Adrenal gland (tissue), 12 donors: Measurements from ENCODE around the gene CEND1. TPM values are rescaled to one million over a fixed set of nuclear protein-coding genes. Genes with fewer than 3 reads are reported as not detected.

ENCODE experiments used
- DNase-seq, 7 donors: peaks; one replicate each; pipeline ENCODE4 v3.0.0-alpha.2; 2019 to 2020
- H3K27ac ChIP-seq, 5 donors: fragments of 200-600 bp; sonication (generic) in 4 of 5; 1 replicate in 3 of 5; 2 replicates in 2 of 5; pipeline versions ENCODE4 v1.5.1 to v1.8.0; 2016 to 2020; ENCODE audit warnings: mild to moderate bottlenecking in 1 of 5
- H3K27me3 ChIP-seq: fragments of 200-600 bp; 2 replicates; pipeline ENCODE4 v1.8.0; 2021
- H3K36me3 ChIP-seq, 2 donors: fragments of 200-600 bp; replicated peaks in 1 of 2; 1 replicate in 1 of 2; 2 replicates in 1 of 2; pipeline versions ENCODE4 v1.5.1 to v1.8.0; 2018 to 2022
- H3K4me1 ChIP-seq, 2 donors: fragments of 200-600 bp; replicated peaks in 1 of 2; 1 replicate in 1 of 2; 2 replicates in 1 of 2; pipeline versions ENCODE4 v1.5.1 to v1.8.0; 2018 to 2021
- H3K4me3 ChIP-seq, 4 donors: fragments of 200-600 bp; sonication (generic) in 3 of 4; one replicate each; pipeline ENCODE4 v1.5.1; 2016 to 2018
- H3K9me3 ChIP-seq, 3 donors: fragments of 200-600 bp; sonication (generic) in 1 of 3; replicated peaks in 1 of 3; 1 replicate in 2 of 3; 2 replicates in 1 of 3; pipeline versions ENCODE4 v1.5.1 to v1.8.0; 2016 to 2021
- POLR2A ChIP-seq, 2 donors: fragments of 450-650 bp; IDR thresholded peaks; one replicate each; pipeline ENCODE4 v1.6.1; 2017; ENCODE audit warnings: antibody characterized with exemption in 2 of 2, mild to moderate bottlenecking in 2 of 2, moderate library complexity in 1 of 2
- WGBS, 4 donors: extraction: QIAGEN DNeasy Blood & Tissue Kit in 2 of 4; methylation state at CpG; one replicate each; pipeline versions ENCODE4 v1.1.5 to v1.1.7; 2013 to 2017; 5-methylcytosine and 5-hydroxymethylcytosine counted together
- intact Hi-C, 2 donors: fragments of 100-400 bp; cut with DNase I; formaldehyde crosslinking; loops; one replicate each; pipeline versions ENCODE4 v1.14.1 to v1.15.0; 2022 to 2023
- polyA plus RNA-seq, 3 donors: library from polyadenylated mRNA; stranded (reverse); fragments of 200-250 nt in 2 of 3; fragments of 350-450 nt in 1 of 3; fragmentation: Illumina TruSeq in 1 of 3; extraction: RNeasy Lipid Tissue Mini Kit (QIAGEN cat#74804) in 1 of 3; gene quantifications; one replicate each; pipeline ENCODE4 v1.2.3, GENCODE V29; 2013 to 2014
- total RNA-seq, 9 donors: library from RNA; depleted of rRNA in 4 of 9; stranded (reverse); fragments of >200 nt in 4 of 9; fragments of 120-200 nt in 1 of 9; fragmentation: NEBNext Ultra II Directional in 1 of 9; extraction: Animal tissue kit (Norgen Biotek cat#: 25700) in 1 of 9; gene quantifications; one replicate each; pipeline versions ENCODE4 v1.1.0 to v1.2.4, GENCODE V29; 2013 to 2023
- TF ChIP-seq, protein P1 (sequence below), 6 experiments: fragments of 450-650 bp in 4 of 6; fragments of 200-600 bp in 2 of 6; sonication (generic) in 1 of 6; IDR thresholded peaks; 1 replicate in 5 of 6; 2 replicates in 1 of 6; pipeline versions ENCODE4 v1.5.1 to v1.8.0; 2016 to 2021; ENCODE audit warnings: antibody characterized with exemption in 6 of 6, mild to moderate bottlenecking in 2 of 6, moderate library complexity in 1 of 6
- donor health status: healthy with polysubstance abuse.
- donor health status: Bipolar disorder and iron deficiency.
- donor health status: DM: yes; HTN: yes; CAD: no.
- donor health status: DM: no; HTN: no; CAD: no.
- donor health status: DM: no; HTN: no; CAD: no.
- donor health status: DM: yes; HTN: yes; CAD: no.

The CEND1 gene
- total and polyA plus RNA-seq, 12 donors: 0.42 to 14.5 (median 3.0) TPM; not detected in 4

DNA sequence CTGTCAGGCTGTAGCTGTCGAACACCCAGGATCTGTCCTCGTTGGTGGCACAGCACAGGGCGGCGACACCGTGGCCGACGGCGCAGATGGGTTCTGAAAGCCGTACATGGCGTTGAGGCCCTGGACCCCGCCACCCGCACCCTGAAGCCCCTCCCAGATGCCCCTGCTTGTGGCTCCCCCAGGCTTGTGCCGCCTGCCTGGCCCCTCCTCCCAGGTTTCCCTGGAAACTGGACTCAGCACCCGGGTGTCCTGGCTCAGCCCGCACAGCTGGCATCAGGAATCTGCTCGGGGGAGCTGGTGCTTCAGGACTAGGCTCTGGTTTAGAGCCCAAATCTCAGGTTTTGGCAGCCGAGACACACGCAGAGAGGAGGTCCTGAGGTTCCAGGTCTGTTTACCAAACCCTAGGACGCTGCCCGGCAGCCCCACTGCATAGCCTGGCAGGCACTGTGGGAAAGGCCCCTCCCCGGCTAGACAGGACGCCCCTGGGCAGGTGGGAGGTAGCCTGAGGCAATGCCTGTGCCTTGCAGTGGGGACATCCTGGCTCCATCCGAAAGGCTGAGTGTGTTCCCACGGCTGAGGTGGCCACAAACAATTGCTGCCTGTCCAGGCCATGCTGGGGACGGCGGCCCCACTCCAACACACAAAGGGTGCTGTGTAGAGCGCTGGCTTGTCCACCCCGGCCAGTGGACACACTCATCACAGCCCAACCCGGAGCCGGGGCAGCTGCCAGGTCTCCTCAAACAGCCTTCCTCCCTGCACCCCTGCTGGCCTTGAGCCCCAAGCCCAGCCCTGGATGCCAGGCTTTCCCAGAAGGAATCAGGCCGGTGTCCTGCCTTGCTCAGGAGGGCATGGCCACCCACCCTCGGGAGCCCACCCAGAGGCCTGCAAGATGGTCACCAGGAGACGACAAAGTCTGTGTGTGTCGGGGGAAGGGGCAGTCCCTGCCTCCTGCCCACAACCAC, 17.2 kb downstream of the CEND1 start:
- TF ChIP-seq, protein P1, sequence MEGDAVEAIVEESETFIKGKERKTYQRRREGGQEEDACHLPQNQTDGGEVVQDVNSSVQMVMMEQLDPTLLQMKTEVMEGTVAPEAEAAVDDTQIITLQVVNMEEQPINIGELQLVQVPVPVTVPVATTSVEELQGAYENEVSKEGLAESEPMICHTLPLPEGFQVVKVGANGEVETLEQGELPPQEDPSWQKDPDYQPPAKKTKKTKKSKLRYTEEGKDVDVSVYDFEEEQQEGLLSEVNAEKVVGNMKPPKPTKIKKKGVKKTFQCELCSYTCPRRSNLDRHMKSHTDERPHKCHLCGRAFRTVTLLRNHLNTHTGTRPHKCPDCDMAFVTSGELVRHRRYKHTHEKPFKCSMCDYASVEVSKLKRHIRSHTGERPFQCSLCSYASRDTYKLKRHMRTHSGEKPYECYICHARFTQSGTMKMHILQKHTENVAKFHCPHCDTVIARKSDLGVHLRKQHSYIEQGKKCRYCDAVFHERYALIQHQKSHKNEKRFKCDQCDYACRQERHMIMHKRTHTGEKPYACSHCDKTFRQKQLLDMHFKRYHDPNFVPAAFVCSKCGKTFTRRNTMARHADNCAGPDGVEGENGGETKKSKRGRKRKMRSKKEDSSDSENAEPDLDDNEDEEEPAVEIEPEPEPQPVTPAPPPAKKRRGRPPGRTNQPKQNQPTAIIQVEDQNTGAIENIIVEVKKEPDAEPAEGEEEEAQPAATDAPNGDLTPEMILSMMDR (IDR thresholded peaks at IDR 0.05): no peak
- no peak for TF ChIP-seq POLR2A (IDR thresholded peaks at IDR 0.05)
- DNase-seq: peak; percentile 62 to 92 (median 84)
- 53 to 74% (median 55%) methylated on average over 16 to 34 of the region's 34 CpGs for WGBS, 4 donors
- H3K4me1 ChIP-seq: peaks cover 31 to 34% of the 10 kb centered on the region in 2 donors
- H3K27ac ChIP-seq: peak overlapping the region in 3 of 5 donors; percentile 40 to 69 (median 58)
- peaks cover 0 to 39% of the 10 kb centered on the region in 2 donors for H3K36me3 ChIP-seq
- H3K4me3 ChIP-seq: no peak overlapping the region
- H3K27me3 ChIP-seq: no peaks in the 10 kb centered on the region
- no peaks in the 10 kb centered on the region for H3K9me3 ChIP-seq
- intact Hi-C loops: no loop called here

DNA sequence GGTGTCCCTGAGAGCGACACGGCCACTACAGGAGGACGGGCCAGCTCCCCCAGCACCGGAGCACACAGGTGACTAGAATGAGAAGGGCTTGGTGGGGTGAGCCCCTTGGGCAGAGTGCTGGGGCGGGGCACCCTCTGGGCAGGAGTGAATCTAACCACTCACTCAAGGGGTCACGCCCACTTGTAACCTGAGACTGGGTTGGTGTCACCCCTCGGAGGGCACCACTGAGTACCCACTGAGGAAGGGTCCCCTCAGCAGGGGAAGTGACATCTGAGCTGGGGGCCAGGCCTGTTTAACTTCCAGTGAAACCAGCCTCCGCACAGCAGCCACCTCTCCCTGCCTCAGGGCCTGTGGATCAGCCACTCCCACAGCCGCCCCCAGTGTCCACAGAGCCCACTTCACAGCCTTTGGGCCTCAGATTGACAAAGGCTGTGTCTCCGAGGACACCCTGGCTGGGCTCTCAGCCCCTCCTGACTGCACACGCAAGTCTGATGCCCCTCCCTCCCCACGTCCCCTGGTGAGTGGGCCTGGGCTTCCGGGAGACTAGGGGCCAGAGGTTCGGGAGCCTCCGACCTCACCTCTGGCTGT, 18.2 kb downstream of the CEND1 start:
- Histone ChIP-seq H3K4me1 (peaks cover 30 to 33% of the 10 kb centered on the region in 2 donors), H3K9me3 (no peaks in the 10 kb centered on the region)

DNA sequence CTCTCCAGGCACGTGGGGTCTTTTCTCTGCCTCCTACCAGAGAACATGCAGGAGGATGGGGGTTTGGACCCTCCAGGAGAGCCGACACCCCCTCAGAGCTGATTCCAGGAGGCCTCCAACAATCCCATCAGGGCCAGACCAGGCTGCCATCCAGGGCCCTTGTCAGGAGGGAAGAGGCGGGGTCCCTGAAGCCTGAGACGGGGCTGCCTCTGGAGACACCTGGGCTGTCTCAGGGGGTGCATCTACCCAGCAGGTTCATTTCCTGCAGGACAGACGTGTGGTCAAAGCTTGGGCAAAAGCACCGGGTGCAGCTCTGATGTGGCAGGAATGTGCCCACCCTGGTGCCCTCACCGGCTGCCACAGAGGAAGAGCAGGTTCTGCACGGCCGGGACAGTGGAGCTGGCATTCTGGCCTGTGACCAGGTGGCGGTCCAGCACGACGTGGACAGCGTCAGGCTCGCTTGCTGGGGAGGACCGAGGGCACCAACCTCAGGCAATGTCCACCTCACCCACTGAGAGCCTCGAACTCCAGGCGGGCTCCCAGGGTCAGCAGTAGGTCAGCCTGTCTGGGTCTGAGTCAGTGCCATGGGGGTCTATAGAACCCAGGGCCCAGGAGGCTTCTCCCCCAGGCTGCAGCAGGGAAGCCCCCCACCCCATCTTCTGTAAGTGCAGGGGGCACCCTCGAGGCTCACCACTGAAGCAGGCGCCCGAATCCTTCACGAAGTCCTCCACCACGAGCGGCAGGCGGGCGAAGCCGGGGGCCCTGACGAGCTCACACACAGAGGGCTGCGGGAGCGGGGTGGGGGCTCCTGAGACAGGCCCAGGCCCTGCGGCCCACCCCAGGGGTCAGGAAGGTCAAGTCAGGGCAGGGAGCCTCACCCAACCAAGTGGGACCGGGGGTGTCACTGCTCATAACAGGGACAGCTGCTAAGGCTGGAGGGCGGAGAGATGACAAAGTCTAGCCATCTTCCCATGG, 19.0 kb downstream of the CEND1 start:
- intact Hi-C loops: no loop called here
- H3K27me3 ChIP-seq: no peaks in the 10 kb centered on the region
- peaks cover 0 to 56% of the 10 kb centered on the region in 2 donors for H3K36me3 ChIP-seq
- H3K27ac ChIP-seq: peak overlapping the region in 2 of 5 donors; percentile 62 to 71
- WGBS, 4 donors: 83 to 88% (median 86%) methylated on average over 5 to 32 of the region's 32 CpGs
- peaks cover 23 to 25% of the 10 kb centered on the region in 2 donors for H3K4me1 ChIP-seq
- peak in 2 of 7 donors; percentile 16 to 18 for DNase-seq
- TF ChIP-seq, protein P1 (IDR thresholded peaks at IDR 0.05): no peak
- TF ChIP-seq POLR2A (IDR thresholded peaks at IDR 0.05): no peak
- H3K9me3 ChIP-seq: no peaks in the 10 kb centered on the region
- no peak overlapping the region for H3K4me3 ChIP-seq

More for the DNA sequence above, 18.2 kb downstream of the CEND1 start:
- Histone ChIP-seq H3K27ac (peak overlapping the region in 2 of 5 donors; percentile 58 to 69), H3K27me3 (no peaks in the 10 kb centered on the region), H3K4me3 (no peak overlapping the region), H3K36me3 (peaks cover 0 to 48% of the 10 kb centered on the region in 2 donors)
- peak in 1 of 7 donors; percentile 19 for DNase-seq
- 77 to 93% (median 83%) methylated on average over 3 to 15 of the region's 15 CpGs for WGBS, 4 donors
- intact Hi-C loops: no loop called here
- TF ChIP-seq, protein P1 (IDR thresholded peaks at IDR 0.05): no peak
- no peak for TF ChIP-seq POLR2A (IDR thresholded peaks at IDR 0.05)
